ENCODE data around the gene CTNNA2.

- TF ChIP-seq EZH2 (IDR thresholded peaks at IDR 0.05; ENCODE audit: borderline replicate concordance, low read depth, low read length, severe bottlenecking), result no peak
- no peak for TF ChIP-seq CTCF (IDR thresholded peaks at IDR 0.05; ENCODE audit: borderline replicate concordance, extremely low read depth, low read length, poor library complexity, severe bottlenecking)
Measured at GRCh38 chr2:79850912-79851311, 338.1 kb downstream of the CTNNA2 start.
